GM18505 (cell line): ENCODE measurements around the gene DMRT3.

ENCODE experiments used
- ATAC-seq: cut with Tn5 transposase; IDR thresholded peaks from one replicate; pipeline ENCODE4 v1.9.1; 2021; ENCODE audit not compliant: unreplicated experiment
- POLR2A ChIP-seq: IDR thresholded peaks from 4 replicates; pipeline ENCODE4 v1.6.1; 2011; ENCODE audit warnings: borderline replicate concordance; ENCODE audit not compliant: insufficient read depth, insufficient read length; ENCODE audit errors: extremely low read depth

DMRT3 gene

DNA sequence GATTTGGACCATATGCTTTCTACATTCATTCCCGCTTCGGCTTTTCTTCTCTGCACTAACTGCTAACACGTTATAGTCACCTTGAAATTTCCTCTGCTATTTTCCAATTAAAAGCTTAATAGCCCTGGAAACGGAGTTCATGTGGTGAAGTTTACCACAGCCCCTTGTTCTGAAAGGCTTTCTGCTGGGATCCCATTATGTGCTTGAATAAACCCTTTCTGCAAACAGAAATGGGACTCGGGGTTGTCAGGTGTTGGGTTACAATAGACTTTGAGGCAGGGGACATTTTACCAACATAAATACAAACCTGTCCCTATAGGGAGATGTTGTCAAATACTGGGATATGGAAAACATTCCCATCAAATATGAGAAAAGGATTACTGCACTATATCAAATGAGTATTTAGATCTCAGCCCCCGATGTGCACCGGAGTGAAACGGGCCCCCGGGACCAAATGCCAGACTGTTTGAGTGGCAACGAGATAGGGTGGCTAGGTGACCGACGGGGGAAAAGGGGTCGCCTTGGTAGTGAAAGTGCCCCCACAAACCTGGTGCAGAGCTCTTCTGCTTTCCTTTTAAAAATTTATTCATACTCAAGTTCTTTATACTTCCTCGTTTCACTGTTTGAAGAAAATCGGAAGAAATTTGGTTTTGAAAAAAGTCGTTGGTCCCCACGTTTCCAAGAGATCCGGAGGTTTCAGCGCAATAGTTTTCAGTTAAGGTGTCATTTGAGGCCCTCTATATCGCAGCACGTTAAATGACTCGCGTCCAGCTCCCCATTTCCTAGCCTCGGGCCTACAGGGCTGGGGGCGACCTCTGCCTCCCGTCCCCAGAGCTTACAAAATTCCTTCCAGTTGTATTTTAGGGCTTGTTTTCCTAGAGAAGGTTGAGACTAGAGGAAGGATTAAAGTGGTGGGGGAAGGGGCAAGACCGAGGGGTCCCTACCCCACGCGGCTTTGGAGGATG is 2.1 kb upstream of the DMRT3 start:
- no peak for TF ChIP-seq POLR2A
- ATAC-seq, result no peak

- ATAC-seq, result no peak
- TF ChIP-seq POLR2A, result no peak
These were observed 1.3 kb upstream of the DMRT3 start for GRCh38 chr9:974996-975739.

DNA sequence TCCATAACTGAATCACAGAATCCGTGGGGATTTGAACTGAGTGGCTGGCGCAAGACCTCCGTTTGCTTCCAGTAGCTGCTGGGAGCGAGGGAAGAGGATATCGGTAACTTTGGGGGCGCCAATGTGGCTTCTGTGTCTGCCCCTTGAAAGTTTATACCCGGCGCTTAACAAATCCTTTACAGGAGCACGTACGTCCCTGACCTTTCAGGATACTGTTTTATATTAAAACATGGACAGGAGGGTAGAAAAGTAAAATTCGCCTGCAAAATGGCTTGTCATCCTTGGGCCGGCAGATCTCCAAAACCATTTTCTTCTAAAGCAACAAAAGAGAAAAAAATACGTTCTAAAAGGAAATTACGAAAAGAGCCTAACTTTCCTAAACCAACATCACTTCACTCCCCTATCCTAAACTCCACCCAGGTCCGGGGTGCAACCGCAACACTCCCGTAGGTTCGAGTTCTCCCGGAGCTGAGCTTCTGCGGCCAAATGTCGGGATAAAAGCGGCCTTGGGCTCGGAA is 656 bp upstream of the DMRT3 start:
- ATAC-seq, result no peak
- TF ChIP-seq POLR2A, result no peak

DNA sequence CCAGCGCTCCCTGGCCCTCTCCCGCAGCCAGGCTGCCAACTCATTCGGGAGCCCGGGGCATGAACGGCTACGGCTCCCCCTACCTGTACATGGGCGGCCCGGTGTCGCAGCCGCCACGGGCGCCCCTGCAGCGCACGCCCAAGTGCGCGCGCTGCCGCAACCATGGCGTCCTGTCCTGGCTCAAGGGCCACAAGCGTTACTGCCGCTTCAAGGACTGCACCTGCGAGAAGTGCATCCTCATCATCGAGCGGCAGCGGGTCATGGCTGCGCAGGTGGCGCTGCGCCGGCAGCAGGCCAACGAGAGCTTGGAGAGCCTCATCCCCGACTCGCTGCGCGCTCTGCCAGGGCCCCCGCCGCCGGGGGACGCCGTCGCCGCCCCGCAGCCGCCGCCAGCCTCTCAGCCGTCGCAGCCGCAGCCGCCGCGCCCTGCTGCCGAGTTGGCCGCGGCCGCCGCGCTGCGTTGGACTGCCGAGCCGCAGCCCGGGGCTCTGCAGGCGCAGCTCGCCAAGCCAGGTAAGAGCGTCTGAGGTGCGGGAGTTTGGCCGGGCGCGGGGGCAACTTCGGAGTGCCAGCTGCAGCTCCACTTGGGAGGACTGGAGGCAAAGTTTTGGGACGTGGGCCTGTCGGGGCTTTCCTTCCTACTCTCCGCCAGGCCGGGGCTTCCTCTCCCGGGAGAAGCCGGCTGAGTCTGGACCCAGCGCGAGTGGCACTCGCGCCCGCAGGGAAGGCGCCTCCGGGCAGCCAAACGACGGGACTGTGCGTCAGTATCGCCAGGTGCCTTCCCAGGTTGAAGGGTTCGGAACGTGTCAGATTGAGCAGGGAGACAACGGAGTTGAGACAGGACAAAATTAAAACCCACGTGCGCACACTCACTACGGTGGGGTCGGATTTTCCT is 735 bp downstream of the DMRT3 start:
- TF ChIP-seq POLR2A, result no peak
- no peak for ATAC-seq

GRCh38 chr9:977838-978830 is 1.7 kb downstream of the DMRT3 start:
- no peak for ATAC-seq
- no peak for TF ChIP-seq POLR2A

GRCh38 chr9:979983-980382 is 3.5 kb downstream of the DMRT3 start:
- no peak for ATAC-seq
- TF ChIP-seq POLR2A, result no peak

- no peak for ATAC-seq
- no peak for TF ChIP-seq POLR2A
These were observed 4.2 kb downstream of the DMRT3 start for GRCh38 chr9:980640-981039.

DNA sequence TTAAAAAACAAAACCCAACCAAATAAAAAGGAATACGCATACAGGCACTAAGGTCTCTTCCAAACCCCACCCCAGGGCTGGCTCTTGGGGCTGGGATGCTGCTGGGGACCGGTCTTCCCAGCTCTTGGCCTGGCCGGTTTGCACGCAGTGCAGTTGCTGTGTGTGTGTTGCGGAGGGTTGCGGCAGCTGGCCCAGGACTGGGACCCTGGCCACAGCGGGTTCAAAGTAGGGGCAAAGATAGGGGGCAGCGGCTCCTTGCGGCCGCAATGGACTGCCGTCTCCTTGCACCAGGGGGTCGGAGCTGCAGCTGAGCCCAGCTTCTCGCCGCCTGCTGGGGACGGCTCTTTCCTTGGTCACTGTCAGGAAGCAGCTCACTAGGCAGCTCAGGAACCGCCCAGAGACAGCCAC is 5.0 kb downstream of the DMRT3 start:
- TF ChIP-seq POLR2A, result no peak
- no peak for ATAC-seq

DNA sequence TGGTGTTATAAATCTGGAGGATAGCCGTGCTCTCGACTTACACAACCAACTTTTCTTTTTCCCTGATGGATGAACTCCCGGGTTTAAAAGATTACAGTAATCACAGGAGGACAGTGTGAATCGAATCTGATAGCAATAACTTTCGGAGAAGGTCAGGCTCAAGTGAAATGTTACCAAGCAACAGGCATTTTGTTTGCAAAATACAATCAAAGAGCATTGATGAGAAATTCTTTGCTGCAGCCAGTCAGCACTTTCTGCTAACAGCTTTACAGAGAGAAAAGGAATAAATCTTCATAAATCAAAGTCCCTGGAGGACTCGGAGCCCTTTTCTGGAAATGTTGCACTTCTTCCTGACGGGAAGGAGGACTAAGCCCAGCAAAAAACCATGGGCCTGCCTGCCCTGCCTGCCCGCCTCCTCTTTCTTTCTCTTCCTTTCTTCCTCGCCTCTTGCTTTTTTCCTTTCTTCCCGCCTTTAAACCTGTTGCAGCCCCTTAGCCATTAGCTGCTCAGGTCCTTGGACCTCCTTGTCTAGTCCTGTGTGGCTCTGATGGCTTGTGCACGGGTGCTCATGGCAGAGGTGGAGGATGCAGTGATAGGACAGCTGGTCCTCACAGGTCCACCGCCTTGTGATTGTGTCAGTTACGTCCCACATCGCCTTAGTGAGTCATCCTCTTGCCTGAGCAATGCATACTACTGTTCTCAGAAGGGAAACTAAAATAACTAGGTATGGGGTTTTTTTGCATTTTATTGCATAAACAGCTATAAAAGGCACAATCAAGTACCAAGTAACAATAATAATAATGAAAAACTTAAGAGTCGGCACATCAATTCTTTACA is 6.2 kb downstream of the DMRT3 start:
- ATAC-seq, result no peak
- TF ChIP-seq POLR2A, result no peak

DNA sequence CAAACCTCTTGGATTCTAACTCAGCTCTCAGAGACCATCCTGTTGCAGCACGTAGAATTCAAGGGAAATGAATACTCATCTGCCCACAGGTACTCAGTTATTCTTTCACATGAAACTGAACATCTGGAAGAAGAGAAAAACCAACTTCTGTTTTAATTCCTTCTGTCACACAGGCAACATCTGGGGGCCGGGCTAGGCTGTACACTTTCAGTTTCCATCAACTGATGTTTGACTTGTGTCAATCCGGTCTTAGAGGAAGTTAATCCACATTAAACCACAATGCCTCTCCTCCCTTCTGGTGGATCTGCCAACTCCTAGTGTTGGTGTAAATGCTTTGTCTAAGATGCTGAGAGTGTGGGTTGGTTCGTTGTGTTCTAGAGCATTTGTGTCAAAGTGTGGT is 17.6 kb downstream of the DMRT3 start:
- ATAC-seq, result no peak
- TF ChIP-seq POLR2A, result no peak

GRCh38 chr9:995192-995591 is 18.7 kb downstream of the DMRT3 start:
- TF ChIP-seq POLR2A, result no peak
- ATAC-seq, result no peak
